Endodermal cell (in vitro differentiated cells): ENCODE results near the gene TEDDM1. TPM values are rescaled to one million over a fixed set of nuclear protein-coding genes. Genes with fewer than 3 reads are reported as not detected.
"Not testable (repeated sequence)": the region's sequence is repeated elsewhere in the genome, so short reads cannot be mapped to it uniquely, and the experiment has no call there.

Experiments
- DNase-seq: peaks from one replicate; pipeline ENCODE4 v3.0.0-alpha.2; 2017
- H3K27ac ChIP-seq: 2 replicates; pipeline ENCODE4 v1.5.1; 2013; ENCODE audit warnings: mild to moderate bottlenecking, low read depth, low read length, moderate library complexity
- H3K27me3 ChIP-seq: 2 replicates; pipeline ENCODE4 v1.6.1; 2013; ENCODE audit warnings: mild to moderate bottlenecking, low read length, moderate library complexity; ENCODE audit not compliant: insufficient read depth, control insufficient read depth, poor library complexity, severe bottlenecking
- H3K36me3 ChIP-seq: 2 replicates; pipeline ENCODE4 v1.7.0; 2013; ENCODE audit warnings: mild to moderate bottlenecking, low read length, moderate library complexity; ENCODE audit not compliant: control insufficient read depth, insufficient read depth
- H3K4me1 ChIP-seq: one replicate; pipeline ENCODE4 v1.7.0; 2013; ENCODE audit warnings: low read length; ENCODE audit not compliant: control insufficient read depth, insufficient read depth
- H3K4me3 ChIP-seq: 2 replicates; pipeline ENCODE4 v1.5.1; 2013; ENCODE audit warnings: mild to moderate bottlenecking, low read length, moderate library complexity
- H3K9ac ChIP-seq: 2 replicates; pipeline ENCODE4 v1.6.1; 2013; ENCODE audit warnings: mild to moderate bottlenecking, low read length, moderate library complexity; ENCODE audit not compliant: poor library complexity, severe bottlenecking; ENCODE audit errors: extremely low read depth
- H3K9me3 ChIP-seq: 2 replicates; pipeline ENCODE4 v1.6.1; 2013; ENCODE audit warnings: mild to moderate bottlenecking, low read length, moderate library complexity; ENCODE audit not compliant: control insufficient read depth
- H3K27ac Mint-ChIP-seq: 2 replicates; pipeline ENCODE4 v1.8.0; 2020; ENCODE audit warnings: mixed read lengths
- H3K27me3 Mint-ChIP-seq: 2 replicates; pipeline ENCODE4 v1.8.0; 2021; ENCODE audit warnings: mild to moderate bottlenecking, mixed read lengths; ENCODE audit not compliant: insufficient read depth
- H3K36me3 Mint-ChIP-seq: 2 replicates; pipeline ENCODE4 v1.8.0; 2020; ENCODE audit warnings: low read depth, mixed read lengths
- H3K4me1 Mint-ChIP-seq: 2 replicates; pipeline ENCODE4 v1.8.0; 2020; ENCODE audit warnings: mixed read lengths
- H3K4me3 Mint-ChIP-seq: 2 replicates; pipeline ENCODE4 v1.8.0; 2020; ENCODE audit warnings: mild to moderate bottlenecking, moderate library complexity, mixed read lengths
- H3K9me3 Mint-ChIP-seq: 2 replicates; pipeline ENCODE4 v1.8.0; 2020; ENCODE audit warnings: mild to moderate bottlenecking, mixed read lengths
- CTCF ChIP-seq: fragments of 200-600 bp; sonication (generic); conservative IDR thresholded peaks from 2 replicates; pipeline ENCODE4 v1.5.0; 2021; ENCODE audit warnings: antibody characterized with exemption, mild to moderate bottlenecking
- WGBS, 2 experiments: methylation state at CpG; one replicate each; pipeline versions ENCODE4 v1.1.5 to v1.1.7; 2013; ENCODE audit warnings: missing lambda C conversion rate in 2 of 2, mixed read lengths in 1 of 2; ENCODE audit not compliant: insufficient coverage in 1 of 2, insufficient read length in 1 of 2; 5-methylcytosine and 5-hydroxymethylcytosine counted together
- long read RNA-seq, 4 experiments: library from polyadenylated mRNA in 2 of 4; library from RNA in 1 of 4; library from capped mRNA in 1 of 4; stranded (forward) in 3 of 4; unstranded in 1 of 4; transcript quantifications; one replicate each; pipeline ENCODE4 v2.0.0, GENCODE V29; 2020 to 2021; ENCODE audit warnings: inconsistent platforms in 1 of 4
- polyA plus RNA-seq, 2 experiments: library from polyadenylated mRNA; stranded (reverse); fragments of 50-300 nt; gene quantifications; one replicate each; pipeline ENCODE4 v1.2.3, GENCODE V29; 2013
- total RNA-seq, 2 donors: library from RNA; stranded (reverse); fragmentation: NEBNext Ultra II Directional in 1 of 2; extraction: Animal tissue kit (Norgen Biotek cat#: 25700) in 1 of 2; gene quantifications; 2 replicates in 1 of 2; 3 replicates in 1 of 2; pipeline ENCODE4 v1.2.1, GENCODE V29; 2021

Gene TEDDM1, protein sequence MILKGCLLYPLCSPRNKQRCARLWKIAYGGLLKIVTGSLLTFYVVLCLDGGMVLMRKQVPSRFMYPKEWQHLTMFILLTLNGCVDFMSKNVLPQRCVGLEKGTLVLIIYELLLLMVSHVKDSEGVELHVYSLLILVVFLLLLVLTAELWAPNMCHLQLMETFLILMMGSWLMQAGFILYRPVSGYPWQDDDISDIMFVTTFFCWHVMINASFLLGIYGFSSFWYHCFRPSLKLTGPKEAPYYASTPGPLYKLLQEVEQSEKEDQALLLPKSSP
- total RNA-seq, result not detected
- polyA plus RNA-seq (2013, experiment 1 of 2), result not detected
- polyA plus RNA-seq (2013, experiment 2 of 2), result not detected
- long read RNA-seq, experiment 1, result 0 reads
- long read RNA-seq, experiment 2, result 0 reads
- long read RNA-seq, experiment 3, result 0 reads
- long read RNA-seq, experiment 4, result 0 reads

DNA sequence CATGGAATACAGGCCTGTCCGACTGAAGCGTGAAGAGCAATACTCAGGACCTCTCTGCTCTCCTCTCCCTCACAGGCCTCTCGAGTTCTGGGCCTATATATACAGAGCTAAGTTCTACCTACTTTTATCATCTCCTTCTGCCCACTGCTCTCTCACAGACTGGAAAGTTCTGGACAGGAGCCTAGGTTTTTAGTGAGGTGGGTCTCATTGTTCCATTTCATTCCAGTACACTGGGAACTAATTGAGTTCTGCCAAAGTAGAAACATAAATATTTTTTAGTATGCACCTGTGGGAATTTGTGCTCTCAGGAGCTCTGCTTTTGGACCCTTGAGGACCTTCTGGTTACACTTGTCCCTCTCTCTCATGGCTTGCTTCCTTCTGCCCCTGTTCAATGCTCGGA lies at the start of gene TEDDM1:
Gene TEDDM1, minus strand, starts transcription at position 101 of the 400 bp plus-strand sequence. CDS start 182 bp downstream, outside the sequence.
- Mint-ChIP-seq H3K9me3 (peaks cover 4% of the 10 kb centered on the region), H3K4me1 (peaks cover 18% of the 10 kb centered on the region), H3K27ac (no peak within 1 kb of the TSS), H3K36me3 (no peaks in the 10 kb centered on the region), H3K27me3 (no peaks in the 10 kb centered on the region), H3K4me3 (no peak within 1 kb of the TSS)
- no peaks in the 10 kb centered on the region for H3K9me3 ChIP-seq
- TF ChIP-seq CTCF, result no peak
- no peak for DNase-seq
- WGBS, 2 experiments, result 95 to 100% methylated on average over 1 to 4 of the region's 4 CpGs
- no peaks in the 10 kb centered on the region for H3K27me3 ChIP-seq
- H3K36me3 ChIP-seq, result no peaks in the 10 kb centered on the region
- no peak within 1 kb of the TSS for H3K27ac ChIP-seq
- no peak within 1 kb of the TSS for H3K4me3 ChIP-seq
- H3K4me1 ChIP-seq, result peaks cover 6% of the 10 kb centered on the region
- H3K9ac ChIP-seq, result no peak within 1 kb of the TSS

GRCh38 chr1:182450087-182450486 lies 49.6 kb upstream of the TEDDM1 start, which contains the start of gene RGSL1:
RGSL1 (plus strand) TSS chr1:182450146; CDS start chr1:182450166, 20 bp downstream.
- Mint-ChIP-seq H3K36me3 (no peaks in the 10 kb centered on the region), H3K27me3 (peaks cover 30% of the 10 kb centered on the region), H3K27ac (no peak within 1 kb of the TSS), H3K9me3 (peaks cover 10% of the 10 kb centered on the region), H3K4me1 (peaks cover 14% of the 10 kb centered on the region), H3K4me3 (no peak within 1 kb of the TSS)
- no peak within 1 kb of the TSS for H3K4me3 ChIP-seq
- peaks cover 6% of the 10 kb centered on the region for H3K9me3 ChIP-seq
- DNase-seq, result no peak
- no peak for TF ChIP-seq CTCF
- no peak within 1 kb of the TSS for H3K9ac ChIP-seq
- peaks cover 41% of the 10 kb centered on the region for H3K27me3 ChIP-seq
- peaks cover 2% of the 10 kb centered on the region for H3K4me1 ChIP-seq
- no peaks in the 10 kb centered on the region for H3K36me3 ChIP-seq
- H3K27ac ChIP-seq, result no peak within 1 kb of the TSS

GRCh38 chr1:182447660-182448059 lies 47.2 kb upstream of the TEDDM1 start:
- Histone ChIP-seq H3K9me3 (peaks cover 6% of the 10 kb centered on the region), H3K36me3 (no peaks in the 10 kb centered on the region), H3K4me3 (no peak overlapping the region), H3K27ac (no peak overlapping the region), H3K27me3 (peaks cover 27% of the 10 kb centered on the region), H3K9ac (no peak overlapping the region), H3K4me1 (peaks cover 2% of the 10 kb centered on the region)
- peaks cover 8% of the 10 kb centered on the region for H3K9me3 Mint-ChIP-seq
- H3K4me1 Mint-ChIP-seq, result peaks cover 15% of the 10 kb centered on the region
- DNase-seq, result no peak
- no peak for TF ChIP-seq CTCF
- no peaks in the 10 kb centered on the region for H3K36me3 Mint-ChIP-seq
- H3K4me3 Mint-ChIP-seq, result no peak overlapping the region
- H3K27ac Mint-ChIP-seq, result no peak overlapping the region
- peaks cover 20% of the 10 kb centered on the region for H3K27me3 Mint-ChIP-seq
- WGBS, 2 experiments, result 90 to 100% methylated on average over 1 of the region's 1 CpG

DNA sequence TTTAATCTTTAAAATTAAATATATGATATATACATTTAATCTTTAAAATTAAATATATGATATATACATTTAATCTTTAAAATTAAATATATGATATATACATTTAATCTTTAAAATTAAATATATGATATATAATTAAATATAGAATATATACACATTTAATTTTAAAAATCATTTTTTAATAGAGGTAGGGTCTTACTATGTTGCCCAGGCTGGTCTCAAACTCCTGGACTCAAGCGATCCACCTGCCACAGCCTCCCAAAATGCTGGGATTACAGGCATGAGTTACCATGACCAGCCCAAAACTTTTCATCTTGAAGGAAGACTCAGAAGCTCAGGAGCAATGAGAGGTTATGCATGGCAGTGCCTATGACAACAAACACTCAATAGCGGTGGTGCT lies 46.7 kb upstream of the TEDDM1 start:
- peaks cover 19% of the 10 kb centered on the region for H3K27me3 Mint-ChIP-seq
- not testable (repeated sequence) for H3K9me3 ChIP-seq, H3K27ac Mint-ChIP-seq, H3K4me3 ChIP-seq, H3K9me3 Mint-ChIP-seq, H3K4me3 Mint-ChIP-seq, H3K9ac ChIP-seq, H3K27ac ChIP-seq, H3K36me3 Mint-ChIP-seq, H3K36me3 ChIP-seq, H3K4me1 ChIP-seq, DNase-seq
- H3K4me1 Mint-ChIP-seq, result peaks cover 15% of the 10 kb centered on the region
- peaks cover 30% of the 10 kb centered on the region for H3K27me3 ChIP-seq
- 92 to 93% methylated on average over 2 of the region's 2 CpGs for WGBS, 2 experiments
